COLO668 (cell line): ENCODE results near the gene C21orf91.

Source experiments
- DNase-seq: peaks from one replicate; lab custom pipeline; 2025; ENCODE audit not compliant: unreplicated experiment; lab: John Stamatoyannopoulos, UW

C21orf91 gene

GRCh38 chr21:17798796-17799195 is 20.4 kb downstream of the C21orf91 start:
- DNase-seq, result no peak

GRCh38 chr21:17797967-17798366 is 21.2 kb downstream of the C21orf91 start:
- no peak for DNase-seq

GRCh38 chr21:17796503-17796902 is 22.7 kb downstream of the C21orf91 start:
- DNase-seq, result no peak

GRCh38 chr21:17796037-17796403 is 23.1 kb downstream of the C21orf91 start:
- no peak for DNase-seq

- no peak for DNase-seq
These were observed 23.8 kb downstream of the C21orf91 start for GRCh38 chr21:17795146-17796036.

GRCh38 chr21:17794518-17795145 is 24.5 kb downstream of the C21orf91 start:
- no peak for DNase-seq

GRCh38 chr21:17793246-17794123 is 25.7 kb downstream of the C21orf91 start:
- DNase-seq, result no peak

GRCh38 chr21:17789656-17790055 is 29.5 kb downstream of the C21orf91 start:
- DNase-seq, result no peak

- DNase-seq, result no peak
These were observed 30.1 kb downstream of the C21orf91 start for GRCh38 chr21:17789069-17789468.

GRCh38 chr21:17786851-17787181 is 32.3 kb downstream of the C21orf91 start:
- DNase-seq, result no peak

GRCh38 chr21:17786071-17786850 is 32.9 kb downstream of the C21orf91 start:
- DNase-seq, result no peak

- no peak for DNase-seq
These were observed 33.8 kb downstream of the C21orf91 start for GRCh38 chr21:17785403-17785788.

GRCh38 chr21:17784604-17785402 is 34.4 kb downstream of the C21orf91 start:
- no peak for DNase-seq

- DNase-seq, result no peak
These were observed 35.0 kb downstream of the C21orf91 start for GRCh38 chr21:17784180-17784598.

- no peak for DNase-seq
These were observed 35.5 kb downstream of the C21orf91 start for GRCh38 chr21:17783481-17784179.

GRCh38 chr21:17783003-17783402 is 36.2 kb downstream of the C21orf91 start:
- no peak for DNase-seq

GRCh38 chr21:17782051-17782450 is 37.1 kb downstream of the C21orf91 start:
- DNase-seq, result no peak

GRCh38 chr21:17781524-17781923 is 37.6 kb downstream of the C21orf91 start:
- no peak for DNase-seq

- no peak for DNase-seq
These were observed 38.6 kb downstream of the C21orf91 start for GRCh38 chr21:17780539-17780938.
